Measurements from ENCODE around the gene ANTXR1.

- TF ChIP-seq POLR2AphosphoS5 (IDR thresholded peaks at IDR 0.05; ENCODE audit: low read depth, low read length) (no peak), CTCF (IDR thresholded peaks at IDR 0.05 in 2 of 3, conservative IDR thresholded peaks at IDR 0.05 in 1 of 3; ENCODE audit: borderline replicate concordance in 1 of 3, insufficient read depth in 1 of 3, low read depth in 2 of 3, low read length in 2 of 3) (no peak), EZH2 (IDR thresholded peaks at IDR 0.05) (no peak), POLR2A (IDR thresholded peaks at IDR 0.05; ENCODE audit: borderline replicate concordance, extremely low read depth, insufficient read depth, insufficient read length) (no peak), RAD21 (IDR thresholded peaks at IDR 0.05; ENCODE audit: low read depth) (no peak), FOSL1 (IDR thresholded peaks at IDR 0.05; ENCODE audit: low read depth) (no peak), CEBPB (IDR thresholded peaks at IDR 0.05; ENCODE audit: low read depth) (no peak), ATF3 (IDR thresholded peaks at IDR 0.05) (no peak), JUND (IDR thresholded peaks at IDR 0.05) (no peak), SIN3A (IDR thresholded peaks at IDR 0.05; ENCODE audit: low read depth) (no peak), REST (IDR thresholded peaks at IDR 0.05; ENCODE audit: low read depth) (no peak), TCF7L2 (IDR thresholded peaks at IDR 0.05; ENCODE audit: borderline replicate concordance, extremely low read depth, insufficient read depth, insufficient read length) (no peak), ZFX (IDR thresholded peaks at IDR 0.05) (no peak), CBX3 (IDR thresholded peaks at IDR 0.05; ENCODE audit: low read depth) (no peak)
These were observed 35.5 kb upstream of the ANTXR1 start for GRCh38 chr2:68977453-68977852.

Data from HCT116 (cell line).